Measurements from ENCODE around the gene BBX.

BBX gene

GRCh38 chr3:107716734-107717133, 194.0 kb downstream of the BBX start:
- no peak for DNase-seq (ENCODE audit: low read depth, low spot score)
- Histone ChIP-seq H3K27ac (no peak overlapping the region), H3K4me3 (no peak overlapping the region), H3K9me3 (ENCODE audit: low read depth, low read length) (no peaks in the 10 kb centered on the region), H3K9ac (ENCODE audit: insufficient read length) (no peak overlapping the region), H3K36me3 (ENCODE audit: insufficient read depth, low read length) (no peaks in the 10 kb centered on the region)
- TF ChIP-seq EZH2 (IDR thresholded peaks at IDR 0.05) (no peak), POLR2AphosphoS5 (IDR thresholded peaks at IDR 0.05; ENCODE audit: borderline replicate concordance, low read depth, low read length) (no peak), FOXP2 (optimal IDR thresholded peaks at IDR 0.05; ENCODE audit: control extremely low read depth, extremely low read length, insufficient read depth) (no peak)

DNA sequence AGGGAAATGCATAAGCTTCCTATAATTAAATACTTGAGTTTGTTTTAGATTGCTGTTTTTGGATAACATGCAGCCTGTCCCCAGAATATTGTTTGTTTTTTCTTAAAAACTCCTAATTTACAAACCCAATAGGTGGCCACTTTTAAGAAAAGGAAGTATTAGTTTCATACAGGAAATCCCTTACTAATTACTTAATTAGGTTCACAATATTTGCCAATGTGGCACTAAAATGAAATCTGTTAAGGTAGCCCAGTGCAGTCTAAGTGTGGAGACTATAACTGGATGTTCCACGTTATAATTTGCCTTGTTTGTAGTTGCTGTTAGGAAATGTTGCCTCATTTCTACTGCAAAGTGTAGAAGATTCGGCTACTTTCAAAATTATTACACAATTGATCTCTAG, 195.8 kb downstream of the BBX start:
- no peak overlapping the region for H3K4me3 ChIP-seq

DNA sequence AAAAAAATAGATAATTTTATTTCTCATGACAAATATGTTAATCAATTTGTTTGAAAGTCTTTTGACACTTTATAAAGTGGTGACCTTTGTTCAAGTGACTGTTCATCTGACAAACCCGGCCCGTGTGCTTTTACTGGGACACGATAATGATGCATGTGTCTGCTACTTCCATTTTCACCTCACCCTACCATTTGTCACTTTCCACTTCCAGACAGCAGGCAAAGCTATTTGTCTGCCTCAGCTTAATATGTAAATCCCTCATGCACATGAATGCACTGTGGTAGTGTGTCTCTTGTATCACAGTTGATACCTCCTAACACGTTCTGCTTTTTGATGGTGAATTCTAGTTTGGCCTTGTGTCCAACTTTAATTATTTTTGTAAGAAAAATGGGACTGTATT, 204.3 kb downstream of the BBX start:
- TF ChIP-seq FOXP2 (optimal IDR thresholded peaks at IDR 0.05; ENCODE audit: control extremely low read depth, extremely low read length, insufficient read depth) = no peak
- TF ChIP-seq EZH2 (IDR thresholded peaks at IDR 0.05) = no peak
- no peak for TF ChIP-seq POLR2AphosphoS5 (IDR thresholded peaks at IDR 0.05; ENCODE audit: borderline replicate concordance, low read depth, low read length)
- DNase-seq (ENCODE audit: low read depth, low spot score) = no peak
- H3K9ac ChIP-seq (ENCODE audit: insufficient read length) = no peak overlapping the region
- no peak overlapping the region for H3K4me3 ChIP-seq
- H3K9me3 ChIP-seq (ENCODE audit: low read depth, low read length) = no peaks in the 10 kb centered on the region
- no peaks in the 10 kb centered on the region; the same call in 1 of the 2 replicates for H3K36me3 ChIP-seq (ENCODE audit: insufficient read depth, low read length)
- no peak overlapping the region for H3K27ac ChIP-seq

More for the DNA sequence above, 195.8 kb downstream of the BBX start:
- no peak for DNase-seq (ENCODE audit: low read depth, low spot score)
- Histone ChIP-seq H3K36me3 (ENCODE audit: insufficient read depth, low read length) (no peaks in the 10 kb centered on the region), H3K9ac (ENCODE audit: insufficient read length) (no peak overlapping the region), H3K9me3 (ENCODE audit: low read depth, low read length) (no peaks in the 10 kb centered on the region), H3K27ac (no peak overlapping the region)
- TF ChIP-seq EZH2 (IDR thresholded peaks at IDR 0.05) = no peak
- TF ChIP-seq POLR2AphosphoS5 (IDR thresholded peaks at IDR 0.05; ENCODE audit: borderline replicate concordance, low read depth, low read length) = no peak

DNA sequence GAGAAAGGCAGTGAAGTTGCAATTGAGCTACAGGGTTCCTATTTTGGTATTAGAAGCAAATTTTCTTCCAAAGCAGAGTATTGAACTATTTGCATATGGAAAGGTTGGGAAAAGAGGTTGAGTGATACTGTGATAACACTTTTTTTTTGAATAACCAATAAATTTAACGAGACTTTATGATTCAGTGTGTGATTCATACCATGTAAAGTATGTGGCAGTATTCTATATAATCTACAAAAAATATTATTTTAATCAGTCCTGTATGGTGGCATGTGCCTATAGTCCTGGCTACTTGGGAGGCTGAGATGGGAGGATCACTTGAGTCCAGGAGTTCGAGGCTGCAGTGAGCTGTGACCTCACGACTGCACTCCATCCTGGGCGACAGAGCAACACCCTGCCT, 206.9 kb downstream of the BBX start:
- TF ChIP-seq POLR2AphosphoS5 (IDR thresholded peaks at IDR 0.05; ENCODE audit: borderline replicate concordance, low read depth, low read length) (no peak), FOXP2 (optimal IDR thresholded peaks at IDR 0.05; ENCODE audit: control extremely low read depth, extremely low read length, insufficient read depth) (no peak), EZH2 (IDR thresholded peaks at IDR 0.05) (no peak)
- DNase-seq (ENCODE audit: low read depth, low spot score) = no peak
- no peak overlapping the region for H3K27ac ChIP-seq
- H3K4me3 ChIP-seq = no peak overlapping the region
- H3K9ac ChIP-seq (ENCODE audit: insufficient read length) = no peak overlapping the region
- no peaks in the 10 kb centered on the region for H3K9me3 ChIP-seq (ENCODE audit: low read depth, low read length)
- no peaks in the 10 kb centered on the region; the same call in 1 of the 2 replicates for H3K36me3 ChIP-seq (ENCODE audit: insufficient read depth, low read length)

GRCh38 chr3:107734317-107734716, 211.6 kb downstream of the BBX start:
- Histone ChIP-seq H3K36me3 (ENCODE audit: insufficient read depth, low read length) (no peaks in the 10 kb centered on the region; the same call in 1 of the 2 replicates), H3K4me3 (no peak overlapping the region), H3K27ac (no peak overlapping the region), H3K9me3 (ENCODE audit: low read depth, low read length) (no peaks in the 10 kb centered on the region), H3K9ac (ENCODE audit: insufficient read length) (no peak overlapping the region)
- no peak for DNase-seq (ENCODE audit: low read depth, low spot score)
- no peak for TF ChIP-seq POLR2AphosphoS5 (IDR thresholded peaks at IDR 0.05; ENCODE audit: borderline replicate concordance, low read depth, low read length)
- no peak for TF ChIP-seq EZH2 (IDR thresholded peaks at IDR 0.05)
- TF ChIP-seq FOXP2 (optimal IDR thresholded peaks at IDR 0.05; ENCODE audit: control extremely low read depth, extremely low read length, insufficient read depth) = no peak

GRCh38 chr3:107737914-107738313, 215.2 kb downstream of the BBX start:
- H3K4me3 ChIP-seq = no peak overlapping the region

GRCh38 chr3:107738486-107739183, 215.9 kb downstream of the BBX start:
- no peaks in the 10 kb centered on the region for H3K36me3 ChIP-seq (ENCODE audit: insufficient read depth, low read length)
- H3K9me3 ChIP-seq (ENCODE audit: low read depth, low read length) = no peaks in the 10 kb centered on the region
- TF ChIP-seq FOXP2 (optimal IDR thresholded peaks at IDR 0.05; ENCODE audit: control extremely low read depth, extremely low read length, insufficient read depth) = no peak
- no peak for TF ChIP-seq POLR2AphosphoS5 (IDR thresholded peaks at IDR 0.05; ENCODE audit: borderline replicate concordance, low read depth, low read length)
- no peak for TF ChIP-seq EZH2 (IDR thresholded peaks at IDR 0.05)
- H3K27ac ChIP-seq = no peak overlapping the region
- no peak for DNase-seq (ENCODE audit: low read depth, low spot score)
- H3K4me3 ChIP-seq = no peak overlapping the region
- H3K9ac ChIP-seq (ENCODE audit: insufficient read length) = no peak overlapping the region

More at GRCh38 chr3:107737914-107738313, 215.2 kb downstream of the BBX start:
- Histone ChIP-seq H3K36me3 (ENCODE audit: insufficient read depth, low read length) (no peaks in the 10 kb centered on the region), H3K9ac (ENCODE audit: insufficient read length) (no peak overlapping the region), H3K27ac (no peak overlapping the region), H3K9me3 (ENCODE audit: low read depth, low read length) (no peaks in the 10 kb centered on the region)
- no peak for DNase-seq (ENCODE audit: low read depth, low spot score)
- TF ChIP-seq EZH2 (IDR thresholded peaks at IDR 0.05) (no peak), POLR2AphosphoS5 (IDR thresholded peaks at IDR 0.05; ENCODE audit: borderline replicate concordance, low read depth, low read length) (no peak), FOXP2 (optimal IDR thresholded peaks at IDR 0.05; ENCODE audit: control extremely low read depth, extremely low read length, insufficient read depth) (no peak)

DNA sequence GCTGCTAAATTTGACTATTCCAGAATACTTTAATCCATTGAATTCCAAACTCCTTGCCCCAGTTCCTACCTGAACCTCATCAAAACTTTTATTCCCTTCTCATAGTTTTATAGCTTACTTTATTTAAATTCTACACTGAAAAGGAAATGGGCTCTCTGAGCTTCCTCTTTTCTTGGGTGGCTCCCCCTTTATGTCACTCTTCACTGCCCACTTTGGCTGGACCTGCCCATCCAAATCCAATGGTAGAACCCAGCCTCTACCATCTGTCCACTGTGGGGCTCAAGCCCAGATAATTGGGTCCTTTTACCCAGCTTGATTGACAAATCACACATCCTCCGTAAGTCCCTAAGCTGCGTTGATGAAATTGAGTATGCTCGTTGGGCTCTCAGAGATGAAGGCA, 216.5 kb downstream of the BBX start:
- no peak overlapping the region for H3K9ac ChIP-seq (ENCODE audit: insufficient read length)
- no peak overlapping the region for H3K4me3 ChIP-seq
- TF ChIP-seq POLR2AphosphoS5 (IDR thresholded peaks at IDR 0.05; ENCODE audit: borderline replicate concordance, low read depth, low read length) (no peak), FOXP2 (optimal IDR thresholded peaks at IDR 0.05; ENCODE audit: control extremely low read depth, extremely low read length, insufficient read depth) (no peak), EZH2 (IDR thresholded peaks at IDR 0.05) (no peak)
- no peak overlapping the region for H3K27ac ChIP-seq
- no peaks in the 10 kb centered on the region for H3K9me3 ChIP-seq (ENCODE audit: low read depth, low read length)
- no peaks in the 10 kb centered on the region for H3K36me3 ChIP-seq (ENCODE audit: insufficient read depth, low read length)
- no peak for DNase-seq (ENCODE audit: low read depth, low spot score)
